GM19240 (cell line): ENCODE results near the gene DLG2.

ENCODE experiments used
- DNase-seq: peaks from one replicate; pipeline ENCODE4 v3.0.0; 2011; ENCODE audit warnings: low spot score; ENCODE audit not compliant: insufficient read length

DLG2 gene

GRCh38 chr11:85558411-85558810, 68.7 kb downstream of the DLG2 start:
- no peak for DNase-seq

- DNase-seq = no peak
Observed at GRCh38 chr11:85551881-85552280, 75.3 kb downstream of the DLG2 start.

- no peak for DNase-seq
Observed at GRCh38 chr11:85541683-85542082, 85.5 kb downstream of the DLG2 start.

GRCh38 chr11:85540635-85541205, 86.4 kb downstream of the DLG2 start:
- DNase-seq = no peak

- DNase-seq = no peak
Observed at GRCh38 chr11:85540181-85540580, 87.0 kb downstream of the DLG2 start.

- DNase-seq = no peak
Observed at GRCh38 chr11:85539740-85540139, 87.4 kb downstream of the DLG2 start.

- no peak for DNase-seq
Observed at GRCh38 chr11:85539029-85539689, 88.0 kb downstream of the DLG2 start.

GRCh38 chr11:85536438-85536837, 90.7 kb downstream of the DLG2 start:
- no peak for DNase-seq

- DNase-seq = no peak
Observed at GRCh38 chr11:85534806-85535205, 92.3 kb downstream of the DLG2 start.

- DNase-seq = no peak
Observed at GRCh38 chr11:85531191-85531897, 95.8 kb downstream of the DLG2 start.

GRCh38 chr11:85530634-85531033, 96.5 kb downstream of the DLG2 start:
- no peak for DNase-seq

GRCh38 chr11:85526564-85526963, 100.6 kb downstream of the DLG2 start:
- no peak for DNase-seq

- no peak for DNase-seq
Observed at GRCh38 chr11:85525686-85526085, 101.5 kb downstream of the DLG2 start.

- DNase-seq = no peak
Observed at GRCh38 chr11:85517272-85517671, 109.9 kb downstream of the DLG2 start.

- DNase-seq = no peak
Observed at GRCh38 chr11:85495918-85496317, 131.2 kb downstream of the DLG2 start.

GRCh38 chr11:85494396-85494795, 132.7 kb downstream of the DLG2 start:
- no peak for DNase-seq

GRCh38 chr11:85485902-85486301, 141.2 kb downstream of the DLG2 start:
- DNase-seq = no peak

- DNase-seq = no peak
Observed at GRCh38 chr11:85483861-85484260, 143.3 kb downstream of the DLG2 start.

GRCh38 chr11:85481862-85482261, 145.3 kb downstream of the DLG2 start:
- DNase-seq = no peak

GRCh38 chr11:85475660-85476517, 151.3 kb downstream of the DLG2 start:
- DNase-seq = no peak

- no peak for DNase-seq
Observed at GRCh38 chr11:85472953-85473352, 154.2 kb downstream of the DLG2 start.

GRCh38 chr11:85464283-85464682, 162.9 kb downstream of the DLG2 start:
- no peak for DNase-seq
